ENCODE measurements around the gene CDH11.

The CDH11 gene

DNA sequence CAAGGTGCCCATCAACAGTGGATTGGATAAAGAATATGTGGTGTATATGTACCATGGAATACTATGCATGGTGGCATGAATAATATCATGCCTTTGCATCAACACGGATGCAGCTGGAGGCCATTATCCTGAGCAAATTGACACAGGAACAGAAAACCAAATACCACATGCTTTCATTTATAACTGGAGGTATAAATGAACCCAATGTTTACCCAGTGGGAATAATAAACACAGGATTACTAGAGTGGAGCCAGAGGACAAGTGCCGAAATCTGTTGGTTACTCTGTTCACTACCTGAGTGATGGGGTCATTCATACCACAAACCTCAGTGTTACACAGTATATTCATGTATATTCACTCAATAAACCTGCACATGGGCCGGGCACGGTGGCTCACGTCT is 125.2 kb downstream of the CDH11 start:
- no peak for TF ChIP-seq SIN3A (IDR thresholded peaks at IDR 0.05; ENCODE audit: borderline replicate concordance, insufficient read depth, low read length)
- TF ChIP-seq POLR2AphosphoS5 (IDR thresholded peaks at IDR 0.05; ENCODE audit: low read depth, low read length) = no peak
- TF ChIP-seq REST (IDR thresholded peaks at IDR 0.05; ENCODE audit: insufficient read depth in 1 of 2, low read depth in 2 of 2, low read length in 2 of 2) = no peak
- no peak for TF ChIP-seq TAF1 (IDR thresholded peaks at IDR 0.05; ENCODE audit: borderline replicate concordance, insufficient read depth, low read length)
- TF ChIP-seq FOXP2 (optimal IDR thresholded peaks at IDR 0.05; ENCODE audit: borderline replicate concordance, extremely low read depth, extremely low read length, insufficient read depth) = no peak

GRCh38 chr16:64993464-64993863 is 128.4 kb downstream of the CDH11 start:
- no peak for TF ChIP-seq POLR2AphosphoS5 (IDR thresholded peaks at IDR 0.05; ENCODE audit: low read depth, low read length)
- no peak for TF ChIP-seq TAF1 (IDR thresholded peaks at IDR 0.05; ENCODE audit: borderline replicate concordance, insufficient read depth, low read length)
- no peak for TF ChIP-seq SIN3A (IDR thresholded peaks at IDR 0.05; ENCODE audit: borderline replicate concordance, insufficient read depth, low read length)
- no peak for TF ChIP-seq REST (IDR thresholded peaks at IDR 0.05; ENCODE audit: insufficient read depth in 1 of 2, low read depth in 2 of 2, low read length in 2 of 2)
- no peak for TF ChIP-seq FOXP2 (optimal IDR thresholded peaks at IDR 0.05; ENCODE audit: borderline replicate concordance, extremely low read depth, extremely low read length, insufficient read depth)

DNA sequence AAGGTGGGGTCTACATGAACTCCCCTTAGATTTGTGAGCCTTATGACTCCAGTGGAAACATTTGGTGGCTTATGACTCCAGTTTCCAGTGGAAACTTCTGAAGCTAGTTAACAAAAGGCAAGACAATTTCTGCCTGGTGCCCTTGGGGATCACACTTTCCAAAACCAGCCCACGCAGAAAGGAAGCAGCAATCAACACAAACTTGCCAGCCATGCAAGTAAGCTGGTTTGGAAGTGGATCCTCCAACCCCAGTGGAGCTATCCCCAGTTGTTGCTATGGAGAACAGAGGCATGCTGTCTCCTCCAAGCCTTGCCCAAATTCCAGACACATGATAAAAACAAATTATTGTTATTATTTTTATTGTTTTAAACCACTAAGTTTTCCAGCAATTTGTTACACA is 130.9 kb downstream of the CDH11 start:
- no peak for TF ChIP-seq SIN3A (IDR thresholded peaks at IDR 0.05; ENCODE audit: borderline replicate concordance, insufficient read depth, low read length)
- no peak for TF ChIP-seq POLR2AphosphoS5 (IDR thresholded peaks at IDR 0.05; ENCODE audit: low read depth, low read length)
- no peak for TF ChIP-seq TAF1 (IDR thresholded peaks at IDR 0.05; ENCODE audit: borderline replicate concordance, insufficient read depth, low read length)
- TF ChIP-seq REST (IDR thresholded peaks at IDR 0.05; ENCODE audit: insufficient read depth in 1 of 2, low read depth in 2 of 2, low read length in 2 of 2) = no peak
- TF ChIP-seq FOXP2 (optimal IDR thresholded peaks at IDR 0.05; ENCODE audit: borderline replicate concordance, extremely low read depth, extremely low read length, insufficient read depth) = no peak

GRCh38 chr16:64990101-64990500 is 131.8 kb downstream of the CDH11 start:
- TF ChIP-seq FOXP2 (optimal IDR thresholded peaks at IDR 0.05; ENCODE audit: borderline replicate concordance, extremely low read depth, extremely low read length, insufficient read depth) (no peak), SIN3A (IDR thresholded peaks at IDR 0.05; ENCODE audit: borderline replicate concordance, insufficient read depth, low read length) (no peak), POLR2AphosphoS5 (IDR thresholded peaks at IDR 0.05; ENCODE audit: low read depth, low read length) (no peak), TAF1 (IDR thresholded peaks at IDR 0.05; ENCODE audit: borderline replicate concordance, insufficient read depth, low read length) (no peak), REST (IDR thresholded peaks at IDR 0.05; ENCODE audit: insufficient read depth in 1 of 2, low read depth in 2 of 2, low read length in 2 of 2) (no peak)

- TF ChIP-seq SIN3A (IDR thresholded peaks at IDR 0.05; ENCODE audit: borderline replicate concordance, insufficient read depth, low read length) (no peak), TAF1 (IDR thresholded peaks at IDR 0.05; ENCODE audit: borderline replicate concordance, insufficient read depth, low read length) (no peak), POLR2AphosphoS5 (IDR thresholded peaks at IDR 0.05; ENCODE audit: low read depth, low read length) (no peak), FOXP2 (optimal IDR thresholded peaks at IDR 0.05; ENCODE audit: borderline replicate concordance, extremely low read depth, extremely low read length, insufficient read depth) (no peak), REST (IDR thresholded peaks at IDR 0.05; ENCODE audit: insufficient read depth in 1 of 2, low read depth in 2 of 2, low read length in 2 of 2) (no peak)
Measured at GRCh38 chr16:64989050-64989449, 132.8 kb downstream of the CDH11 start.

Measured in PFSK-1 (cell line).